Smooth muscle cell (in vitro differentiated cells): ENCODE measurements around the gene TREH. TPM values are rescaled to one million over a fixed set of nuclear protein-coding genes. Genes with fewer than 3 reads are reported as not detected.

Experiments
- DNase-seq: peaks from one replicate; lab custom pipeline; 2025; ENCODE audit not compliant: unreplicated experiment; lab: John Stamatoyannopoulos, UW
- H2AFZ ChIP-seq: fragments of 200-600 bp; sonication (generic); 2 replicates; pipeline ENCODE4 v1.6.0; 2016; ENCODE audit warnings: antibody characterized with exemption, low read depth, mild to moderate bottlenecking
- H3F3A ChIP-seq: fragments of 200-600 bp; sonication (generic); 2 replicates; pipeline ENCODE4 v1.6.0; 2017; ENCODE audit warnings: antibody characterized with exemption, low read depth
- H3K27ac ChIP-seq: fragments of 200-600 bp; sonication (generic); 2 replicates; pipeline ENCODE4 v1.5.1; 2016; ENCODE audit warnings: low read depth, mild to moderate bottlenecking
- H3K27me3 ChIP-seq: fragments of 200-600 bp; sonication (generic); 2 replicates; pipeline ENCODE4 v1.6.1; 2016; ENCODE audit warnings: low read depth, mild to moderate bottlenecking
- H3K36me3 ChIP-seq: fragments of 200-600 bp; sonication (generic); 2 replicates; pipeline ENCODE4 v1.5.1; 2016; ENCODE audit warnings: low read depth
- H3K4me1 ChIP-seq: fragments of 200-600 bp; sonication (generic); 2 replicates; pipeline ENCODE4 v1.5.1; 2016; ENCODE audit warnings: low read depth
- H3K4me2 ChIP-seq: fragments of 200-600 bp; sonication (generic); 2 replicates; pipeline ENCODE4 v1.6.0; 2016; ENCODE audit warnings: mild to moderate bottlenecking
- H3K4me3 ChIP-seq: fragments of 200-600 bp; sonication (generic); 2 replicates; pipeline ENCODE4 v1.5.1; 2016; ENCODE audit warnings: mild to moderate bottlenecking
- H3K79me2 ChIP-seq: fragments of 200-600 bp; sonication (generic); 2 replicates; pipeline ENCODE4 v1.6.0; 2016; ENCODE audit warnings: low read depth, mild to moderate bottlenecking
- H3K9ac ChIP-seq: fragments of 200-600 bp; sonication (generic); 2 replicates; pipeline ENCODE4 v1.6.0; 2016; ENCODE audit warnings: low read depth
- H3K9me3 ChIP-seq: fragments of 200-600 bp; sonication (generic); replicated peaks from 2 replicates; pipeline ENCODE4 v1.5.1; 2016; ENCODE audit warnings: low read depth
- H4K20me1 ChIP-seq: fragments of 200-600 bp; sonication (generic); 2 replicates; pipeline ENCODE4 v1.6.0; 2016; ENCODE audit warnings: low read depth
- WGBS: methylation state at CpG from one replicate; pipeline ENCODE4 v1.1.7; 2016; ENCODE audit warnings: low lambda C conversion rate; 5-methylcytosine and 5-hydroxymethylcytosine counted together
- polyA plus RNA-seq: library from polyadenylated mRNA; unstranded; fragments of >200 nt; fragmentation: Nextera tagmentation; extraction: Ambion mirVana; gene quantifications from 2 replicates; pipeline ENCODE4 v1.2.1, GENCODE V29; 2016
- total RNA-seq: library from RNA; depleted of rRNA; stranded (reverse); fragments of >200 nt; gene quantifications from 2 replicates; pipeline ENCODE4 v1.2.3, GENCODE V29; 2014
- TF ChIP-seq, protein P1 (sequence below): fragments of 200-600 bp; sonication (generic); IDR thresholded peaks from 2 replicates; pipeline ENCODE4 v1.5.1; 2017; ENCODE audit warnings: borderline replicate concordance, mild to moderate bottlenecking, antibody characterized with exemption; ENCODE audit not compliant: insufficient read depth, poor library complexity, severe bottlenecking

Gene TREH
- total and polyA plus RNA-seq, 2 experiments from 2014 or later, result 0.49 TPM; not detected in 1

DNA sequence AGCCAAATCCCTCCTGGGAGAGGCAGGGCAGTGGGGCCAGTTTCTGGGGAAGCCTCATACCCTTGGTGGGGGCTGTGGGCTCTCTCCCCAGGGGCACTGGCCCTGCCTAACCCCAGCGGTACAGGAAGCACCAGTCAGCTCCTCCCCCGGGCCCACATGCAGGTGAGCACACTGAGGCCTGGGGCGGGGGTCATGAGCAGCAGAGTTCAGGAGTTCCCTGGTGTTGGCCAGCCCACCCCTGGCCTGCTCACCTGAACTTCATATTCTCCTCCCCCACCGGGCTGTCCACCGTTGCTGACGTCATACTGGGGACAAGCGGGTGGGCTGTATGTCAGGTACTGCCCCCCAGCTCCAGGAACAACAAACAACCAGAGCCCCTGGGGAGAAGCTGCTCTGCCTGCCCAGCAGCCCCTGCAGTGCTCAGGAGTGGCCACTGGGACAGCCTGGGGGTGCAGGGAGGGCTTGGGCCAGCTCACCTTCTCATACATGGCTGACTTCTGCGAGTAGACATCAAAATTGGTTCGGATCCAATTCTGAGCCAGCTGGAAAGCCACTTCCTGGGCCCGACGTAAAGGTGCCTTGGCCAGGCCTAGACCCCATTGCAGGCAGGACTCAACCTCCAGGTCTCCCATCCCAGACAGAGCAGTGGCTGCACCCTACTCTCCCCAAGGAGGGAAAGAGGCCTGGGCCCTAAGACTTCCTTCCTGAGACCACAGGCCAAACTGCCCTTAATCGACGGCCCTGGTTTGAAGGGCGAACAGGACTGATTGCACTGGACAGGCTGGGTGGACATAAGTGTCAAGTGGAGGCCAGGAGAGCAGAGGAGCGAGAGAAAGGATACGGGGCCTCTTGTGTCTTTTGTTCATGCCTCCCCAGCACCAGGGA is 20.8 kb downstream of the TREH start:
- TF ChIP-seq, protein P1, sequence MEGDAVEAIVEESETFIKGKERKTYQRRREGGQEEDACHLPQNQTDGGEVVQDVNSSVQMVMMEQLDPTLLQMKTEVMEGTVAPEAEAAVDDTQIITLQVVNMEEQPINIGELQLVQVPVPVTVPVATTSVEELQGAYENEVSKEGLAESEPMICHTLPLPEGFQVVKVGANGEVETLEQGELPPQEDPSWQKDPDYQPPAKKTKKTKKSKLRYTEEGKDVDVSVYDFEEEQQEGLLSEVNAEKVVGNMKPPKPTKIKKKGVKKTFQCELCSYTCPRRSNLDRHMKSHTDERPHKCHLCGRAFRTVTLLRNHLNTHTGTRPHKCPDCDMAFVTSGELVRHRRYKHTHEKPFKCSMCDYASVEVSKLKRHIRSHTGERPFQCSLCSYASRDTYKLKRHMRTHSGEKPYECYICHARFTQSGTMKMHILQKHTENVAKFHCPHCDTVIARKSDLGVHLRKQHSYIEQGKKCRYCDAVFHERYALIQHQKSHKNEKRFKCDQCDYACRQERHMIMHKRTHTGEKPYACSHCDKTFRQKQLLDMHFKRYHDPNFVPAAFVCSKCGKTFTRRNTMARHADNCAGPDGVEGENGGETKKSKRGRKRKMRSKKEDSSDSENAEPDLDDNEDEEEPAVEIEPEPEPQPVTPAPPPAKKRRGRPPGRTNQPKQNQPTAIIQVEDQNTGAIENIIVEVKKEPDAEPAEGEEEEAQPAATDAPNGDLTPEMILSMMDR, result peak; percentile 5
- no peak overlapping the region for H2AFZ ChIP-seq
- no peaks in the 10 kb centered on the region for H3K27me3 ChIP-seq
- no peak for DNase-seq
- H3F3A ChIP-seq, result peaks cover 28% of the 10 kb centered on the region
- no peaks in the 10 kb centered on the region for H3K9me3 ChIP-seq
- peaks cover 54% of the 10 kb centered on the region for H4K20me1 ChIP-seq
- no peak overlapping the region for H3K4me2 ChIP-seq
- H3K9ac ChIP-seq, result no peak overlapping the region
- no peaks in the 10 kb centered on the region for H3K36me3 ChIP-seq
- H3K79me2 ChIP-seq, result no peaks in the 10 kb centered on the region
- H3K4me1 ChIP-seq, result no peaks in the 10 kb centered on the region
- H3K4me3 ChIP-seq, result no peak overlapping the region
- WGBS, result 77% methylated on average over 16 of the region's 16 CpGs
- peak overlapping the region; percentile 51 for H3K27ac ChIP-seq

DNA sequence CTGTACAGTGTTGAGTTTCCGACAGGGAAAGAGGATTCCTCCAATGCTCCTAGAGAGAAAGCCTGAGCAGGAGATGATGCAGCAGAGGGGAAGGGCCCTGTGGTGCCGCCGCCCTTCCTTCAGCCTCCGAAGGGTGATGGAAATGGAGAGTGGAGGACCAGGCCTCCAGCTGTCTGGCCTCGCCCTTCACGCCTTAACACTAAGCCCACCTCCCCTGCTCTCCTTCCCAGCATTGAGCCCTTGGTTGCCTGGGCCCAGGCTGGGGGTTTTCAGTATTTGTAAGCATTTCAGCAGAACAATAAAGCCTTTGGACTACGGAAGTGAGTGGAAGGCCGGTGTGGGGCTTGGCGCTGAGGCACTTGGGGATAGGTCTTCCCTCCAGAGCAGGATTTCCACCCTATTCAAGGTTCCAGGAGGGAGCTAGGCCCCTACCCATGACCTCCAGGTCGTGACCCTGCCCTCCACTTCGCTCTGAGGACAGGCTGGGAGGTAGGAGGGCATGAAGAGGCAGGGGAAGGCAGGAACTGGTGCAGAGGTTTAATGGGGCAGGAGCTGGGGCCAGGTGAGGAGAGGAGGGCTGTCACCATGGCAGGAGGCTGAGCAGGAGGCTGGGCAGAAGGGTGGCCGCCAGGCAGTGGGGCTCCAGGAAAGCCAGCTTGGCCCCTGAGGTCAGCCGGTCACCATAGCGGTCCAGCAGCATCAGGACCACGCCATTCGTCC is 21.6 kb downstream of the TREH start:
- no peak overlapping the region for H3K9ac ChIP-seq
- H2AFZ ChIP-seq, result no peak overlapping the region
- no peaks in the 10 kb centered on the region for H3K27me3 ChIP-seq
- peaks cover 62% of the 10 kb centered on the region for H4K20me1 ChIP-seq
- H3K4me3 ChIP-seq, result no peak overlapping the region
- H3K4me1 ChIP-seq, result no peaks in the 10 kb centered on the region
- no peaks in the 10 kb centered on the region for H3K79me2 ChIP-seq
- no peak overlapping the region for H3K4me2 ChIP-seq
- DNase-seq, result no peak
- H3F3A ChIP-seq, result peaks cover 29% of the 10 kb centered on the region
- 89% methylated on average over 14 of the region's 16 CpGs for WGBS
- no peaks in the 10 kb centered on the region for H3K36me3 ChIP-seq
- H3K9me3 ChIP-seq, result no peaks in the 10 kb centered on the region
- H3K27ac ChIP-seq, result peak overlapping the region; percentile 51
- TF ChIP-seq, protein P1, result no peak

DNA sequence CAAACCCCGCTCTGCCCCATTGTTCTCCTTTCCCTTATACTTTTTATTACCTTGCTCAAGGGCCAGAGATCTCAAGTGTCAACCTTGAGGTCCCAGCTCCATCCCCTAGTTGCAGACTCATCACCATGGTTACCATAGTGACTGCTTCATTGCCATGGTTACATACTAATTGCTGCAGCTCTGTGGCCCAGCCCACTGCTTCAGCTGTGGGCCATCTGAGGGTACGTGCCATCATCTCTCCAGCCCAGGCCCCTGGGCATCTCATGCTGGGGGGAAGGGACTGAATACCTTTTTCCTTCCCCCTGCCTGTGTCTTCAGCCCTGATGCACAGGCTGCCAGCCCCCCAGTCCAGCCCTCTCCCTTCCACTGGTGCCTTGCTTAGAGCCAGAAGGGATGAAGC is 22.2 kb downstream of the TREH start:
- H4K20me1 ChIP-seq, result peaks cover 69% of the 10 kb centered on the region
- no peaks in the 10 kb centered on the region for H3K79me2 ChIP-seq
- H3K4me2 ChIP-seq, result no peak overlapping the region
- no peaks in the 10 kb centered on the region for H3K4me1 ChIP-seq
- no peaks in the 10 kb centered on the region for H3K9me3 ChIP-seq
- no peak overlapping the region for H3K27ac ChIP-seq
- TF ChIP-seq, protein P1, result no peak
- H3K9ac ChIP-seq, result no peak overlapping the region
- no peak overlapping the region for H3K4me3 ChIP-seq
- WGBS, result 95% methylated on average over 2 of the region's 2 CpGs
- H3F3A ChIP-seq, result peaks cover 35% of the 10 kb centered on the region
- no peak for DNase-seq
- no peaks in the 10 kb centered on the region for H3K36me3 ChIP-seq
- no peaks in the 10 kb centered on the region for H3K27me3 ChIP-seq
- no peak overlapping the region for H2AFZ ChIP-seq
